Endothelial cell of umbilical vein (primary cell): Measurements from ENCODE around the gene SOX5.

Source experiments
- CTCF ChIP-seq, 2 donors: IDR thresholded peaks; 1 replicate in 1 of 2; 2 replicates in 1 of 2; pipeline ENCODE4 v1.5.1; 2011; ENCODE audit warnings: low read length in 2 of 2, mild to moderate bottlenecking in 2 of 2, moderate library complexity in 2 of 2, control low read depth in 1 of 2, inconsistent platforms in 1 of 2, low read depth in 1 of 2; ENCODE audit not compliant: insufficient read depth in 1 of 2; ENCODE audit errors: extremely low read depth in 1 of 2
- FOS ChIP-seq: IDR thresholded peaks from 2 replicates; pipeline ENCODE4 v1.6.1; 2011; ENCODE audit warnings: mild to moderate bottlenecking, low read length, moderate library complexity, borderline replicate concordance; ENCODE audit not compliant: insufficient read depth
- GATA2 ChIP-seq: IDR thresholded peaks from 2 replicates; pipeline ENCODE4 v1.7.0; 2011; ENCODE audit warnings: low read depth, mild to moderate bottlenecking, moderate library complexity, mixed read lengths, low read length; ENCODE audit not compliant: insufficient read length, insufficient read depth
- JUN ChIP-seq: IDR thresholded peaks from 2 replicates; pipeline ENCODE4 v1.6.1; 2011; ENCODE audit warnings: borderline replicate concordance, low read depth; ENCODE audit not compliant: insufficient read length, insufficient read depth
- MAX ChIP-seq: IDR thresholded peaks from 2 replicates; pipeline ENCODE4 v1.6.1; 2011; ENCODE audit not compliant: insufficient read depth, insufficient read length
- POLR2A ChIP-seq: IDR thresholded peaks from 2 replicates; pipeline ENCODE4 v1.6.1; 2012; ENCODE audit warnings: low read depth, mild to moderate bottlenecking, control low read depth, low read length
- POLR2AphosphoS5 ChIP-seq: IDR thresholded peaks from 2 replicates; pipeline ENCODE4 v1.6.1; 2012; ENCODE audit warnings: low read depth, mild to moderate bottlenecking, control low read depth, low read length, moderate library complexity; ENCODE audit not compliant: insufficient read depth

GRCh38 chr12:23670684-23671083 lies 278.8 kb downstream of the SOX5 start:
- no peak for TF ChIP-seq CTCF (IDR thresholded peaks at IDR 0.05; ENCODE audit: extremely low read depth in 1 of 2, insufficient read depth in 1 of 2, low read depth in 1 of 2, low read length in 2 of 2)
- no peak for TF ChIP-seq POLR2A
- TF ChIP-seq MAX, result no peak
- no peak for TF ChIP-seq GATA2
- no peak for TF ChIP-seq FOS
- TF ChIP-seq JUN, result no peak
- no peak for TF ChIP-seq POLR2AphosphoS5
